Gastroesophageal sphincter (tissue), 3 donors: ENCODE data around the gene LRRC73.

Experiments
- CTCF ChIP-seq, 4 experiments: fragments of 200-600 bp in 2 of 4; fragments of 450-650 bp in 2 of 4; sonication (generic) in 1 of 4; IDR thresholded peaks; one replicate each; pipeline ENCODE4 v1.5.1; 2017 to 2019; ENCODE audit warnings: antibody characterized with exemption in 4 of 4, mild to moderate bottlenecking in 2 of 4, moderate library complexity in 2 of 4
- EP300 ChIP-seq: sonication (generic); formaldehyde crosslinking; IDR thresholded peaks from one replicate; pipeline ENCODE4 v1.6.1; 2017; ENCODE audit warnings: antibody characterized with exemption, mild to moderate bottlenecking
- POLR2A ChIP-seq, 2 donors: fragments of 450-650 bp; IDR thresholded peaks; one replicate each; pipeline ENCODE4 v1.6.1; 2017; ENCODE audit warnings: antibody characterized with exemption in 2 of 2, mild to moderate bottlenecking in 2 of 2, moderate library complexity in 1 of 2
- POLR2AphosphoS5 ChIP-seq: sonication (generic); formaldehyde crosslinking; IDR thresholded peaks from one replicate; pipeline ENCODE4 v1.6.1; 2017; ENCODE audit warnings: antibody characterized with exemption

- TF ChIP-seq CTCF (IDR thresholded peaks at IDR 0.05): no peak
- TF ChIP-seq POLR2A (IDR thresholded peaks at IDR 0.05): no peak
- TF ChIP-seq EP300: no peak
- no peak for TF ChIP-seq POLR2AphosphoS5
Measured at GRCh38 chr6:43520097-43520496, 10.0 kb upstream of the LRRC73 start.
